Measurements from ENCODE around the gene CD5L.

Gene CD5L

GRCh38 chr1:157813269-157813668 is 28.3 kb downstream of the CD5L start:
- DNase-seq (ENCODE audit: low spot score): no peak

- no peak for DNase-seq (ENCODE audit: low spot score)
These were observed 35.0 kb downstream of the CD5L start for GRCh38 chr1:157806431-157807149.

GRCh38 chr1:157803851-157804250 is 37.8 kb downstream of the CD5L start:
- no peak for DNase-seq (ENCODE audit: low spot score)

- DNase-seq (ENCODE audit: low spot score): no peak
These were observed 41.6 kb downstream of the CD5L start for GRCh38 chr1:157799996-157800395.

GRCh38 chr1:157798211-157798610 is 43.4 kb downstream of the CD5L start:
- no peak for DNase-seq (ENCODE audit: low spot score)

GRCh38 chr1:157785248-157785647 is 56.4 kb downstream of the CD5L start:
- DNase-seq (ENCODE audit: low spot score): no peak

GRCh38 chr1:157784801-157785200 is 56.8 kb downstream of the CD5L start:
- no peak for DNase-seq (ENCODE audit: low spot score)

GRCh38 chr1:157782931-157783330 is 58.7 kb downstream of the CD5L start:
- no peak for DNase-seq (ENCODE audit: low spot score)

- DNase-seq (ENCODE audit: low spot score): no peak
These were observed 60.6 kb downstream of the CD5L start for GRCh38 chr1:157781048-157781447.

Data from CD4-positive, alpha-beta T cell treated with Interleukin-6 at 100 ng/mL for 8 hours (primary cell).